NT2/D1 (cell line): ENCODE results near the gene VSIG10L.

ENCODE experiments used
- DNase-seq: peaks from one replicate; pipeline ENCODE4 v3.0.0-alpha.2; 2011; ENCODE audit warnings: low read depth, low spot score
- H3K27me3 ChIP-seq: 2 replicates; pipeline ENCODE4 v1.6.0; 2011; ENCODE audit warnings: mild to moderate bottlenecking; ENCODE audit not compliant: insufficient read length, insufficient read depth
- H3K36me3 ChIP-seq: 2 replicates; pipeline ENCODE4 v1.6.1; 2011; ENCODE audit warnings: mild to moderate bottlenecking, low read length, mixed read lengths; ENCODE audit not compliant: insufficient read depth, insufficient read length
- H3K4me1 ChIP-seq: 2 replicates; pipeline ENCODE4 v1.5.1; 2011; ENCODE audit not compliant: insufficient read depth, insufficient read length
- H3K4me3 ChIP-seq: 2 replicates; pipeline ENCODE4 v1.5.1; 2011; ENCODE audit warnings: low read depth; ENCODE audit not compliant: insufficient read length
- H3K9ac ChIP-seq: 2 replicates; pipeline ENCODE4 v1.6.0; 2011; ENCODE audit warnings: low read depth; ENCODE audit not compliant: insufficient read length
- H3K9me3 ChIP-seq: 2 replicates; pipeline ENCODE4 v1.5.1; 2011; ENCODE audit warnings: mild to moderate bottlenecking, low read length; ENCODE audit not compliant: insufficient read depth
- SUZ12 ChIP-seq: IDR thresholded peaks from 2 replicates; pipeline ENCODE4 v1.6.1; 2011; ENCODE audit not compliant: insufficient read length, insufficient read depth; ENCODE audit errors: extremely low read depth
- YY1 ChIP-seq: IDR thresholded peaks from 2 replicates; pipeline ENCODE4 v1.6.1; 2011; ENCODE audit not compliant: insufficient read length, insufficient read depth
- ZNF274 ChIP-seq: IDR thresholded peaks from 2 replicates; pipeline ENCODE4 v1.6.1; 2011; ENCODE audit warnings: mild to moderate bottlenecking, low read depth, low read length

Gene VSIG10L

DNA sequence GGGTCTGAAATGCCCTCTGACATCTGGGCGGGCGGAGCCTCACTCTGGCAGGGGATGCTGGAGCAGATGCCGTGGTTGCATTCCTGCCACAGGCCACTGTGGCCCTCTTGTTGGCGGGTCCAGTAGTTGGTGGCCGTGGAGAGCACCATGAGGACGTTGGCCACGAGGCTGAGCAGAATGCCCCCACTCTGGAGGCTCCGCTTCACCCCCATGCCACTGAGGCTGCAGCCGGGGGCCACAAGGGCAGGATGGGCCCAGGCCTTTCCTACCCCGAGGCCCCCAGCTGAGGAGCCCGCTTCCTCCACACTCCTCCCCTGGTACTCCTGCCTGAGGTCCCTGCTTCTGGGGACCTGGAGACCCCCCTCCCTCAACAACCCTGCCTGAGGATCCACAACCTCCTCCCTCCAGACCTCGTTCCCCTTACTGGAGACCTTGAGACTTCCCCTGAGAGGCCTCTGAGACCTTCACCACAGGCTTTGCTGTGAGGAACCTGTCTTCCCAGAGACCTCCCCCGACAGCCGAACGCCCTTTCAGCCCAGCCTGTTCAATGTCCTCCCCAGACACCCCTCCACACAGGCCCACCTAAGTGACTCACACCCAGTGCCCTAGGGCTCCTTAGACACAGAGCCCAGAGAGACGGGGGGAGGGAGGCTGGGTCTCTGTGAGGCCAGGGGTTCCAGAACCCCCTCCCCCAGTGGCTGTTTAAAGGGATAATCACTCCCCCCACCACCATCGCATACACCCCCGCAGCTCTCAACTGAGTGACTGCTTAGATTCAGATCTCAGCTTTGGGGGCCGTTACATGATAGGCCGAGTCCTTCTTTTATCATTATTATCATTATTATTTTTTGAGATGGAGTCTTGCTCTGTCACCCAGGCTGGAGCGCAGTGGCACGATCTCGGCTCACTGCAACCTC is 26.7 kb upstream of the VSIG10L start, which contains the start of gene CLDND2:
TSS of gene CLDND2 (minus strand) at position 638 of the 917 bp plus-strand sequence. CDS start at position 212, 426 bp downstream.
- Histone ChIP-seq H3K27me3 (no peaks in the 10 kb centered on the region), H3K36me3 (no peaks in the 10 kb centered on the region), H3K9ac (peak within 1 kb of the TSS; percentile 90), H3K9me3 (no peaks in the 10 kb centered on the region), H3K4me3 (peak within 1 kb of the TSS; percentile 65), H3K4me1 (peaks cover 4% of the 10 kb centered on the region)
- no peak for DNase-seq
- no peak for TF ChIP-seq SUZ12
- no peak for TF ChIP-seq ZNF274
- no peak for TF ChIP-seq YY1

DNA sequence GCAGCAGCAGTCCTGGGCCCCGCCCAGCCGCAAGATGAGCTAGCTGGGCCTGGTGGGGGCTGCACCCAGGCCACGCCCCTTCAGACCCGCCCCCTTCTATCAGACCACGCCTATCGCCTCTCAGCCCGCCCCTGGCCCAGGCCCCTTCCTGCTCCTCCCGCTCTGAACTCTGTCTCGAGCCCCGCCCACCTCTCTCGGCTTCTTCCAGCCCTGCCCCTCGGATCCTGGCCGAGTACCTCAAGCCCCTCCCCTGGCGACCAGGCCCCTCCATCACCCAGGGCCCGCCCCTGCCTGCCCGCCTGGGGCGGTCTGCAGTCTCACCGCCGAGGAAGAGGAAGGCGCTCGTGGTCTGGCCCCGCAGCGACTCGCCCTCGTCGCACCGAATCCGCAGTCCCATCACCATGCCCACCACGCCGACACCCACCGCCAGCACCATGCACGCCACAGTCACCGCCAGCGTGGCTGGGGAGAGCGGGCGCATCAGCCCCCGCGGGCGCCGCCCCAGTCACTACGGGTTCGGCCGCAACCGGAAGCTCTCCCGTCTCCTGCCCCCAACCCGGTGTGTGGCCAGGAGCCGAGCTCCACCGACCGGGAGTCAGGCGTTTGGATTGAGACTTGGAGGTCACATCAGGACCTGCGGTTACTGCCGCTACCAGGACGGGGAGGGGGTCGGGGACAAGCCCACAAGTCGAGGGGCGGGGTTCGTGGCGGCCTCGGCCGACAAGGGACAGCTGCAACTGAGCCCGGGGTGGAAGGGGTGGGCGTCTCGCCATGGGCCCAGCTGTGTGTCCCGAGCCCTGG is 25.8 kb upstream of the VSIG10L start:
- H3K4me3 ChIP-seq: peak overlapping the region; percentile 83
- no peaks in the 10 kb centered on the region for H3K9me3 ChIP-seq
- DNase-seq: peak; percentile 95
- H3K27me3 ChIP-seq: no peaks in the 10 kb centered on the region
- TF ChIP-seq ZNF274 (no peak), YY1 (no peak), SUZ12 (no peak)
- no peaks in the 10 kb centered on the region for H3K36me3 ChIP-seq
- peak overlapping the region; percentile 90 for H3K9ac ChIP-seq
- H3K4me1 ChIP-seq: peaks cover 4% of the 10 kb centered on the region

DNA sequence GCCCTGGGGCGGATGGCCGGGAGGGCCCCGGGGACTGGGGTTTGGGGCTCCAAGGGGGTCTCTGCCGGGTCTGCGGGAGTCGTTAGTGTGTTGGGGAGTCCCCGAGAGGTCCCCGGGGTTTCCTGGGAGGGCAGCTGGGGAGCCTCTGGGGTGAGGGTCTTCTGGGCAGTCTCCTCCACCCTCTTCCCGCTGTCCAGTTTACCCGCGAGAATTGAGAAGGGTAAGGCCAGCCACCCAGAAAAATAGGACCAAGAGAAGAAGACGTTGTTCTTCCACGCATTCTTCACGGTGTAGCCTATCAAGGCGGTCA is 25.3 kb upstream of the VSIG10L start:
- TF ChIP-seq SUZ12 (no peak), YY1 (no peak), ZNF274 (no peak)
- H3K27me3 ChIP-seq: no peaks in the 10 kb centered on the region
- peak overlapping the region; percentile 83 for H3K4me3 ChIP-seq
- H3K4me1 ChIP-seq: peaks cover 4% of the 10 kb centered on the region
- H3K36me3 ChIP-seq: no peaks in the 10 kb centered on the region
- DNase-seq: no peak
- no peaks in the 10 kb centered on the region for H3K9me3 ChIP-seq
- H3K9ac ChIP-seq: peak overlapping the region; percentile 96

DNA sequence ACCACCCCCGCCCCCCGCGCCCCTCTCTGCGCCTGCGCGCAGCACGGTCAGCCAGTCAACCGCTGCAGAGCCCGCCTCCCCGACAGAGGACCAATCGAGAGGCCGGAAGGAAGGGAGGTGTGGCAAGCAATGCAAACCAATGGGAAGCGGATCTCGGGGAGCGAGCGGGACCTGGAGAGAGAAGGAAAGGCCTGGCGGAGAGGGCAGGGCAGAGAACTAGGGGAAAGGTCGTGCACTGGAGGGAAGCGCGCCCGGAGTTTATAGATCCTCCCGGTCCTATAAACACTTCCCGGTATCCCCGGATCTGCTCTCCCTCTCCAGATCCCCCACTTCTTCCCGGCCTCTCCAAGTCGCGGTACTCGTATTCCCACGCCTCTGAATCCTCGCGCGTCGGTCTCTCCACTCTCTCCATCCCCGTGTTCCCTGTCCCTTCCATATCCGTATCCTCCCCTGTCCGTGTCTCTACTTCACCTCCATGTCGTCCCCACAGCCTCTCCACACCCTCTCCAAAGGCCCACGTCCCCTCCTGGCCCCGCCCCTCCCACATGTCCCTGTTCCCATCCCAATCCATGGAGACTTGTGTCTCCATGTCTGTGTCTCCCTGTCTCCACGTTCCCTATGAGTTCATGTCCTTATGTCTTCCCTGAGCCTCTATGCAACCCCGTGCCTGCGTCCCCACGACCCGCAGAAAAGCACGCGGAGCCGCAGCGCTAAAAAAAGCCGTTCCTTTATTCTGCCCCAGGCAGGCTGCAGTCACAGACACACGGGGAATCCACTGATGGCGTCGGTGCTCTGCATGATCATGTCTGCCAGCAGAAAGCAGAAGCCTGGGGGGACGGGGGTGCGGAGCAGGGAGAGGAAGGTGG is 24.7 kb upstream of the VSIG10L start:
- peak; percentile 91 for DNase-seq
- peak overlapping the region; percentile 83 for H3K4me3 ChIP-seq
- no peaks in the 10 kb centered on the region for H3K36me3 ChIP-seq
- H3K4me1 ChIP-seq: peaks cover 4% of the 10 kb centered on the region
- no peaks in the 10 kb centered on the region for H3K27me3 ChIP-seq
- TF ChIP-seq SUZ12 (no peak), YY1 (no peak), ZNF274 (no peak)
- no peaks in the 10 kb centered on the region for H3K9me3 ChIP-seq
- H3K9ac ChIP-seq: peak overlapping the region; percentile 96

DNA sequence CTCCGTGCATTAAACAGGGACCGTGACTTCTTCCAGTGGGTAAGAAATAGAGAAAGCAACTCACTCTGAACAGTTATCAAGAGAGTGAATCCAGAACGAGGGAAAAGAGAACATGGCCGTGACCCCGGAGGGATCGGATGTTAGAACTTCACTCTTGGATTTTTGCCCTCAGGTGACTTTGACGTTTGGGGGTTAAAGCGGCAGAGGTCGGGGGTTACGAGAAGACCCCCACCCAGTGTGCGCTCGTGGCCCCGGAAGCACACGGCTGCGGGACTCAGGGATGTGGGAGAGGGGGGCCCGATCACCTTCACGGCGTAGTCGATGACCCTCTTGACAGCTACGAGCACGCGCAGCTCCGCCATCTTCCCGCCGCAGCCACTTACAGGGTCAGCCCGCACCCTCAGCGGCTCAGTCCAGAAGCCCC is 24.0 kb upstream of the VSIG10L start, which contains the start of gene ETFB:
TSS of gene ETFB (minus strand) at position 424 of the 424 bp plus-strand sequence. CDS start at position 362, 62 bp downstream.
- Histone ChIP-seq H3K4me1 (peaks cover 4% of the 10 kb centered on the region), H3K36me3 (no peaks in the 10 kb centered on the region), H3K4me3 (peak within 1 kb of the TSS; percentile 83), H3K9ac (peak within 1 kb of the TSS; percentile 96), H3K27me3 (no peaks in the 10 kb centered on the region), H3K9me3 (no peaks in the 10 kb centered on the region)
- no peak for DNase-seq
- peak; percentile 14 for TF ChIP-seq YY1
- no peak for TF ChIP-seq ZNF274

DNA sequence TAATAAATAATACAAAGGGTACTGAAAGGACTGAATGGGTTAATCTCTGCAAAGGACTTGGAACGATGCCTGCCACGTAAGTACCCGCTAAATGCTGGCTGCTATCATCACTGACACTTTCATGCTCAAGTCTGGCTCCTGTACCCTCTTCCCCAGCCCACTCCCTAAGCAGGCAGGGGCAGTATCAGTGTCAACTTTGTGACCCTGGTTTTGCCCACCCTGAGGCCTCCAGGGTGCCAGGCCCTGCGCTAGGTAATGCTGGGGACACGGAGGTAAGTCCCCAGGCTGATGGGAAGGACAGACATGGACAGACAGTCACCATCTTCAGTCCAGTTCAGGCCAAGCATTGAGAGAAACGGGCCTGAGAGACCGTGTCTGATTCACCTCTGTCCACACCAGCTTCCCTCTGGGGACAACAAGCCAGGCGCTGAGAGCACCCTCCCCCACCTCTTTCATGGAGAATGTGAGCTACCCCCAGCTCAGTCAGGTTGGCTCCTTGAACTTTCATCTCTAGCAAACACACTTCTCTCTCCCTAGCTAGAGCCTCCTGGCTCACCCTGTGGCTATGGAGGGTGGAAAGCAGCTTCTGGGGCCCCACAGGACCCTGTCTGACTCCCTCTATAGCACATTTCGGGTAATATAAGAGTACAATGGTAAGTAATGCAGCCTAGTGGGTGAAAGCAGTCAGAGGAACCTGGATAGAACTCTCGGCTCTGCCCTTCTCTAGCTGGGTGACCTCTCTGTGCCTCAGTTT is 23.4 kb upstream of the VSIG10L start:
- Histone ChIP-seq H3K36me3 (no peaks in the 10 kb centered on the region), H3K27me3 (no peaks in the 10 kb centered on the region), H3K4me3 (peak overlapping the region; percentile 73), H3K4me1 (peaks cover 4% of the 10 kb centered on the region), H3K9me3 (no peaks in the 10 kb centered on the region), H3K9ac (peak overlapping the region; percentile 92)
- TF ChIP-seq YY1 (no peak), SUZ12 (no peak), ZNF274 (no peak)
- DNase-seq: no peak
